Stimulated activated CD8-positive, alpha-beta memory T cell treated with anti-CD3 and anti-CD28 coated beads, Interleukin-7, amount 100 ng/mL, for 24 hours (primary cell): ENCODE data around the gene ADAMTS17.

Experiments
- DNase-seq: peaks from one replicate; pipeline ENCODE4 v3.0.0-alpha.2; 2020; ENCODE audit warnings: low read depth

The ADAMTS17 gene

DNA sequence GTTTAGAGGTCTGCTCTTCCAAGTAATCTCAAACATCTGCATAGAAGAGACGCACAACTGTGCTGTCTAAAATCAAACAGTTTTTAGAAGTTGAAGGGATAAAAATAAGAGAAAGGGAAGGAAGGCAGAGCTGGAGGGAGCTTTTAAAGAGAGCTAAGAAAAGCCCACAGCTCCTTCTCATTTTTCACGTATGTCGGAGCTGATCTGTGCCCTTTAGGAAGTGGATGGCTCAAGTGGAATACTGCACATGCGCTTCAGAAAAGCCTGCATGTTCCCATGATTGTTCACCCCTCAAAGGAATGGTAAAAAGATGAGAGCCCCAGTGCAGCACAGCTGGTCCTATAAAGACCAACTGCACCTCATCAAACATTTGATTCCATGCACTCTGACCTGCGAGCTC, 207.2 kb downstream of the ADAMTS17 start:
- no peak for DNase-seq

DNA sequence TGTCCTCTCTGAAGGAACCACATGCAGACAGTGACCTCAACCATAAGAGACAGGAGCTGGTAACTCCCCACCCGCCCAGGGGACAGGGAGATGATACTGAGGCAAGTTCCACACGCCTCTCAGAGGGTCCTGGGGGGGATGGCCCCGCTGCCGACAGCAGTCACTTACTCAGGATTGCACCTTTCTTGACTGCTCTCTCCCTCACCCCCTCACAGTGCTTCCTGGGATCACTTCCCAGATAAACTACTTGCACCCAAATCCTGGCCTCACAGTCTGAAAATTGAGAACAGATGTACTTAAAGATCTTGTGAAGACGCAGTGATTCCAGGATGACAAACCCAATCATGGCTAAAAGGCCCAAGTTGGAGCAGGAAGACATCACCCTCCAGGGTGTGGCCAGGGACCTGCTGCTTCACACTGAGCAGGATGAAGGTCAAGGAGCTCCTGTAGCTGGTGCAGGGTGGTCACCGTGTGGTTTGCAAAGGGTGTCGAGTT, 207.6 kb downstream of the ADAMTS17 start:
- DNase-seq, result no peak

DNA sequence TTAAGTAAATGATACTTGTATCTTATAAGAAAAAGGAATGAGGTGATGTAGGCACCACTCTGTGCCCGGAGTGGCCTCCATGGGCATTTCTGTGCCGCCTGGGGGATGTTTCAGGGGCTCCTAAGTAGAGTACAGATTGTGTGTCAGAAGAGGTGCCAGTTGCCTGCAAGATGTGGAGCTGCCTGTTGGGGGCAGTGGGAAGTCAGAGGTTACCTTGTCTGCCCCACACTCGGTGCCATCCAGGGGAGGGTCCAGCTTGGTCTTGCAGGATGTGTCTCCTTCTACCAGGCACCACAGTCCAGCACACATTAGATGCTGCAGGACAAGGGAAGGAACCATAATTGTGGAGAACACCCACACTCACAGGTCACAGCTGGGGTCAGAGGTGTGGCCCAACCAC, 208.8 kb downstream of the ADAMTS17 start:
- DNase-seq, result no peak

DNA sequence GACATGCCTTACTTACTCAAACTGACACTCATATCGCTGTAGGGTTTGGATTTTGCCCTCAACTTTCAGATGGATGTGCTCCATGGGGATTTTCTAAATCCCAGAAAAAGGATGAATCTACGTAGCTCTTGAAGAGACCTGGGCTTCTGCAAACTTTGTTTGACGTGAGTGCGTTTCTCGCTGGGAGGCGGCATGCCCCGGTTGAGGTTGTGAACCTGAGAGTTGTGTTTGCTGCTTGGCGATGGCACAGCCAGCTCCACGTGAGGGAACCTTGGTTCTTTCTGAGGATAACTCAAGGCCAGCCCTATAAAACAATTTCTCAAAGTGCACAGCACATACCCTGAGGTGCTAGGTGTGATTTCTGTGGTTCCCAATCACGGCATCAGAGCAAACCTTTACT, 209.5 kb downstream of the ADAMTS17 start:
- no peak for DNase-seq

DNA sequence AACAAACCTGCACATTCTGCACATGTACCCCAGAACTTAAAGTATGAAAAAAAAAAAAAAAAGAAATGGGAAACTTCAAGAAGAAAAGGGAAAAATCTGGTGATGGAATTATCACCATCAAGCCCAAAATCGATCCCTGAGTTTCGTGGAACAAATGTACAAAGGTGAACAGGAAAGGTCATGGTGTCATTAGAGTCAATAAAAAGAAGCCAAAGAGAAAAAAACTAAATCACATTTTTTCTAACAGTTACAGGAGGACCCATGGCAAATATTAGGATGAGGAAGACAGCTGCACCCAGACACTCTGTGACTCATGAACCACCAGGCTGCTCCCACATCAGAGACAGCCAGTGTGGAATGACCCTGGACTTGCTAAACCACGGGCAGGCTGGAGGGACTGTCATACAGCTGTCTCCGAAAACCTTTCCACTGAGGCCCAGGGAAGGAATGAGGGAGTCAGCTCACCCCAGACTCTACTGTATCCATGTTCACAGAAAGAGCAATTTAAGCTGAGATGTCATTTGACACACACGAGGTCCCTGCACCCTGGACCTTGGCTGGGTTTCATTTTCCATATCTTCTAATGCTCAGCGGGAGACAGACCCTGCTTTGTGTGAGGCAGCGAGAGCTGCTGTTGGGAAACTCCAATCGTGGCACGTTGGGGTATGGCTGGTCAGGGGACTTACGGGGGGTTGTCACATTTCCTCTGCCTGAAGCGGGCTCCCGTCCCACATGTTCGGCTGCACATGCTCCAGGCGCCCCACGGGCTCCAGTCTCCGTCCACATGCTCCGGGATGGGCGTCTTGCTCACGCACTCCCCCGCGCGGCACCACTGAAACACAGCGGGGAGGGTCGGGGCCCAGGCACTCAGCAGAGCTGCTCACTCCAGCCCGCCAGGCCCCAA, 210.2 kb downstream of the ADAMTS17 start:
- DNase-seq, result no peak

DNA sequence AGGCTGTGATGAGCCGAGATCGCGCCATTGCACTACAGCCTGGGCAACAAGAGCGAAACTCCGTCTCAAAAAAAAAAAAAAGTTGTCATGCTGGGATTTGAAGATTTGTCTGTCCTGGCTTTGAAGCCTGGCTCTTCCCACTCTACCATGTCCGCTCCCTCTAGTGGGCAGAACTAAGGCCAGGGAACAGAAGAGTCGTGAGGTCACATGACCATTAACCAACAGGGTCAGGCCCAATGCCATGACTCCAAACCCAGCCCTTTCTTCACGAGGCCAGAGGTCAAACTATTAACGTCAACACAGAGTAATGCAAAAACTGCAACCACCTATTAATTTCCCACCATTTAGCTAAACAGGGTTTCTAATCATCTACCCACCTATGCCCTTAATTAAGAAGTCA, 212.1 kb downstream of the ADAMTS17 start:
- DNase-seq, result no peak

DNA sequence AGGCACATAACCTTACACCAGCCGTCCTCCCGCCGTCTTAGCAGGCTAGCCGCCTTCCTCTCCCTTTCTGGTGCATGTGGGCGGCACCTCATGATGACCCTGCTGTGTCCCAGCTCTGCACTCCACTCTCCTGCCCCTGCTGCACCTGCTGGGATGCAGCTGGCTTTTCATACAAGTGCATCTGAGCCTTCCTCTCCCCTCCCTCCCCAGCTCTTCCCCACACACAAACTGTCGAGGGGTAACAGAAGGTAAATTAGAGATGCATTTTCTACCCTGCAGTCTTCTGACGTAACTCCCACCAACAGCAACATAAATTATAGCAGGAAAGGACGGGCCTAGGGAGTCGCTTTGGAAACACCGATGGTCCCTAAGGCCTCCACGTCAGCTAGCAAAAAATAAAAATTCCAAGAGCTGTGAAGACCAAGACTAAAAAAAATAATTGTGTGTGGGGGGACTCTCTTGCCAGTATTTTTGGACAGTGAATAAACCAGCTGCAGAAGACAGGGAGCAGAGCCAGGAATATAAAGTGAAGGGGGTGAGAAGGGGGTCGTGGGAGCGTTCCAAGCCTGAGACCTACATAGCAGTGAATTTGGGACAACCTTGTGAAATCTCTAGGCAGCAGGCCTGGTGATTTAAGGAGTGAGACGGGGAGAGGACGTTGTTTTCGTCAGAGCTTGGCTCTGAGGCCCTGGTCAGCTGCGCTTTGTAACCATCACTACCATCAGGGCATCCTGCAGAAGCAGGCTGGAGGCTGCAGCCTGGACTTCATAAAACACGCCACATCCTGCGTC, 216.2 kb downstream of the ADAMTS17 start:
- no peak for DNase-seq

DNA sequence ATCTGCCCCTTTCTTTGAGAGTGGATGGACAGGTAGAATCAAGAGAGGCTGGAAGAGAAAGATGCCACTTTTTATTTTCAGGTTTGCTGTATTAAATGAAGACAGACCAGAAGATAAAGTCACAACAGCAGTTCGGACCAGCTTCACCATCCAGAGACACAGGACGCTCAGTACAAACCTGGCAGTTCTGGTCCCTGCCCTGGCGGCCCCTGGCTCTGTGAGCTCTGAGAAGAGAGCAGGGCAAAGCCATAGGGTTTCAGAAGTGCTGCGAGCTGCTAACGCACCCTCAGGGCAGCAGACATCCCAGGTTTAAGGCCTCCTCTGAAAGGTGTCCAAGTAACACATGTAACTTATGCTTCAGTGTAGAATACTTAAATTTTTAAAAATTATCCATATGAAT, 216.8 kb downstream of the ADAMTS17 start:
- DNase-seq, result no peak

DNA sequence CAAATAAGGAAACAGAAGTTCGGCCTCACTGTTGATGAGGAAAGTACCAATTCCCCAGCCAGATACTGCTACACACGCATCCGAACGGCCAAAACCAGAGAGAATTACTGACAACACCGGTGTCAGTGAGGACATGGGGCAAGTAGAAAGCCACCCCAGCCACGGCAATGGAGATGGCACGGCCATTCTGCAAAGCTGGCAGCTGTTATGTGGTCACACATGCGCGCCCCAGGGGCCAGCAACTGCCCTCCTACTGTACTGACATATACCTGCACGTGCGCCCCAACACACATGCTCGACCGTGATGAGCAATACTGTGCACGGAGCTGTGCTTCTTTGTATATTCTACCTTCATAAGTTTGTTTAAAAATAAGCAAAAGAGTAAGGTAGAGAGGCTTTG, 217.4 kb downstream of the ADAMTS17 start:
- DNase-seq, result no peak

DNA sequence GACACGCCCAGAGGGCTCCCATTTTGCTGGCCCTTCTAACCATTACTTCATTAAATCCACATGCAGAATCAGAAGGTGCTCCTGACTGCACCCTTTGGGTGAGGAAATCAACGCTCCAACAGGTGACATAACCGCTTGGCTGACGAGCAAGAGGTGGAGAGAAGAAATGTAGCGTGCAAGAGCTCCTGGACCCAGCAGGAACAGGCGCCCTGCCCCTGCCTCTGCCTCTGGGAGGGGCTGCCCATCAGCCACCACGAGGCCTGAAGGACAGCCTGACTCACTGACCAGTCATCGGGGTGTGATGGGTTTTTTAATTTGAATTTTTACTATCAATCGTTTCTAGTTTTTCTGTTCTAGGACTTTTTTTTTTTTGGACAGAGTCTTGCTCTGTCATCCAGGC, 218.2 kb downstream of the ADAMTS17 start:
- no peak for DNase-seq

DNA sequence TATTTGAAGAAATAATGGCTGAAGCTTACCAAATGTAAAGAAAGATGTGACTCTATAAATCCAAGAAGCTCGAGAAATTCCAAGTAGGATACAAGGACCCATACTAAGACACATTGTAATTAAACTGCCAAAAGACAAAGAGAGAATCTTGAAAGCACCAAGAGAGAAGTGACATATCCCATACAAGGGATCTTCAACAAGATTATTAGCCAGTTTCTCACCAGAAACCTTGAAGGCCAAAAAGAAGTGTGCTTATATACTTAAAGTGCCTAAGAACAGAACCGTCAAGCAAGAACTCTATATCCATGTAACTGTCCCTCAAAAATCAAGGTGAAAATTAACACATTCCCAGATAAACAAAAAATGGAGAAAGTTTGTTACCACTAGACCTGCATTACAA, 220.5 kb downstream of the ADAMTS17 start:
- DNase-seq, result no peak

DNA sequence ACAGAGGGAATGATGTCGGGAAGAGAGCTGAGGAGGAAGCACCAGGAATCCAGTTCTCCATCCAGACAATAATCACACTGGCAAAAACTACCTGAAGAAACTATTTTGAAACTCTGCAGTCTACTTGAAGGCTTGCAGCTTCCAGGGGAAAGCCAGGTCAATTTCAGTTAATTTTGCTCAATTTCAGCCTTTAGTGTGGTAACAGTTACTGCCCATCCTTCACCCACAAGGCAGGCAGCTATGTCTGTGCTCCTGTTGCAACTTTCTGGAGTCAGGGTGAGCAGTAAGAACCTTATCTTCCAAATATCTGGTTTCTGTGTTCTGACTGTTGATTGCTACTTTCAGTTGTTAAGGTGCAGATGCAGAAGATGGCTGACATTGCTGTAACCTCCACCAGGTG, 221.7 kb downstream of the ADAMTS17 start:
- no peak for DNase-seq

DNA sequence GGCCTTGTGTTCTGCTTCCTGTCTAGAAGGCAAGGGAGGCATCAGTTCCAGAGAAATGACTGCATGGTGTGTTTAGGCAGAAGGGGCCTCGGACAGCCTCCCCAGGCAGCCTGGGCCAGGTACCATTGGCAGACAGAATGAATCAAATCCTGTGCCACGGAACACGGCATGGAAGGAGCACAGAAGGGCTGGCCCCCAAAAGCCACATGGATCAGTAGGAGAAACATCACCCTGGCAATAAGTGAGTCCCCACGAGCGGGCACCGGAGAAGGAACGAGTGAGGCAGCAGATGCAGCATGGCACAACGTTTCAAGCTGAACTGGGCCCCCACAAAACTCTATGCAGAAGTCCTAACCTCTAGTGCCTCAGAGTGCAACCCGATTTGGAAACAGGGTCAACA, 223.2 kb downstream of the ADAMTS17 start:
- no peak for DNase-seq

DNA sequence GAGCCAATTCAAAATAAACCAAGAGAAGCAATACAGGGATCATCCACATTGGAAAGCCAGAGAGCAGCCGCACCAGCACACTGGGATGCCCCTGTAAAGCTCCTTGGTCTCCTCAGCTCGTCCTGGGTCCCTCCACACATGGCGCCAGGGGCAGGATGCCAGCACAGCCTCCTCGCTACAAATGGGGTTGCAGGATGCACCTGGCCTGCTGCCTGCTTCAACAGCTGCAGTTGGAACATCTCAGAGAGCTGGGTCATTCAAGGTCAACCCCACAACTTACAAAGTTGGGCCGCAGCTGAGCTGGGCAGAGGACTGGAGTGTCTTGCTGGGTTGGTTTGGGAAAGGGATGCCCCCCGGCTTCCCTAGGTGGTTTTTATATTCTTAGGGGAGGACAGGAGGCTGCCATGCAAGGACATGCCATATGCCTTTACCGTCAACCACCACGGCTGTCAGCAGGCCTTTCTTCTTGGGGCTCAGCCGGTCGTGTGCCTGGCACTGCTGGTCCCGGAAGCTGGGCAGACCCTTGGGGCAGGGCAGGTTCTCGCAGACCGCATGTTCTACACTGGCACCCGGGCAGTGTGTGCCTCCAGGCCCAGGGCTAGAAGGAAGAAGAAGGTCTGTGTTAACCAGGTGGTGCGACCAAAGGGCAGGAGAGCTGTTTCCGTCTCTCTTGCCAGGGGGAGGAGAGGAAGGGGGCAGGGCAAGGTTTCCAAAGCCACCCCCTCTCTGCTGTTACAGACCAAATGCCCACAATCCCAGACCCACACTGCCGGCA, 225.2 kb downstream of the ADAMTS17 start:
- DNase-seq, result no peak

DNA sequence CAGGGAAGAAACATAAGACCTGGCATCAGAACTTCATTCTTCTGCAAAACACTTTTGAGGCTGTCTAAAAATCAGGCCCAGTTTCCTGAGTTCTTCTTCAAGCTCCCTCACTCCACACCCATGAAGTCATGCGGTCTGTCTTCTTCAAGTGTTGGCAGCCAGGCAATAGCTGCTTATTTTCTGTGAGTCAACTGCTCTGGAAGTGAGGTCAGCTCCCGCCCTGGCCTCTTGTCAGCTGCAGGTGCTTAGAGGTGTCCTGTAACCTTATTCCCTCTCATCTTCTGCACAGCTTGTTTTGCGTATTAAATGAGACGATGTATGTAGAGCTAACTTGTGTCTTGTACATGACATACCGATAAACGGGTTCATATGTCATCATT, 226.1 kb downstream of the ADAMTS17 start:
- no peak for DNase-seq

DNA sequence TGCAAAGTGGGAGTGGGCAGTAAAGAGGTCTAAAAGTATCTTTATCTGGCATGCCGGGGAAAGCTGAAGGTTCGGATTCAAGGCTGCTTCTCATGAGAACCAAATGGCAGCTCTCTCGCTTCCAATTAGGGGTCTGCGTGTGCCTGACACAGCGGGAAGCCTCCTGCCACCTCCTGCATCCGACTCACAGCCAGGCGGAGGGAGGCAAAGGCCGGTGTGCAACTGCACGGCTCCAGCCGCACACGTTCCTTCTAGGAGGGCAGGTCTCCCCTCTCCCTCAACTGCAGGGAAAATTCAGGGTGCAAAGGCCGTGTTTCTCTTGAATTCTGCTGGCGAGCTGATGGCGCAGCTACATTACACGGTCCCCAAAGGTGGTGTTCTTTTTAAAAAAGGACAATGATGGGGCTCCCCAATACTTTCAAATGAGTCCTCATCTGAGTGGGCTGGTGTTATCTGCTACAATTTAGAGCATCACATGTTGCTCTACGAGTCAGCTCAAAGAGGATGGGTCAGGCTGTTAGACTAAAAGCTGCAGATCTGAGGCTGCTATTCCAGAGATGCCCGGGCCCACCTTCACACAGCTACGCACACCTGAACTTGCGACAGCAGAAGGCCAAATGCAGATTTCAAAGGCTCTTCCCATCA, 226.6 kb downstream of the ADAMTS17 start:
- no peak for DNase-seq

DNA sequence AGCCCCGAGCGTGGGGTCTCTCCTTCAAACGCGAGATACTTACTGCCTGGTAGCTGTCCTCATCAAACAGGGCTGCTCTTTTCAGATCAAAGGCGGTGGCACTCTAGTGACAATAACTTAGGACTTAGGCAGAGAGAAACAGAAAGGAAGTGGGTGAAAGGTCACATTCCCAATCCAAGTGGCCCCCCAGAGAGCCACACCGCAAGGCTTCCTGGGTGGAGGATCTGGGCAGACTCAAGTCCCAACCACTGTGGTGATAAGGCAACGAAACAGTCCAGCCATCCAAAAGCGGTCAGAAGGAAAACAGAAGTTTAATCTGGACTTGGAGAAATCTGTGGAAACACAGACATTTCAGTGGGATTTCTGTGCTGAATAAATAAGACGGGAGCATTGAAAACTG, 227.2 kb downstream of the ADAMTS17 start:
- no peak for DNase-seq

DNA sequence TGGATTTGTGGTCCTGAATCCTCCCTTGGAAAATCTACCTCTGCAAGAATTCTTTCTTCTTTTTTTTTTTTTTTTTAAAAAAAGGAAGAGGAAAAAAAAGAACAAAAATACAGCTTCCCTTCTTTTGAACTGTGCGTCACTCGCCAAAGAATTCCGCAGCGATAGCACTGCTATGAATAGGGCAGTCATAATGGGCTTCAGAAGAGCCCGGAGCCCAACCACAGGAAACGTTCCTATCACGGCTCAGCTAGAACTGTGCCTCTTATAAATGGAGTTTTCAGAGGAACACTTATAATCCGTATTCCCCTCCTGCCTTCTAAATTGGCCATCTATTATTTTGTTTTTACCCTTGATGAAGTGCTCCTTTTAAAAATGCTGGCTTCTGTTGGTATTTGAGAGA, 227.7 kb downstream of the ADAMTS17 start:
- no peak for DNase-seq

DNA sequence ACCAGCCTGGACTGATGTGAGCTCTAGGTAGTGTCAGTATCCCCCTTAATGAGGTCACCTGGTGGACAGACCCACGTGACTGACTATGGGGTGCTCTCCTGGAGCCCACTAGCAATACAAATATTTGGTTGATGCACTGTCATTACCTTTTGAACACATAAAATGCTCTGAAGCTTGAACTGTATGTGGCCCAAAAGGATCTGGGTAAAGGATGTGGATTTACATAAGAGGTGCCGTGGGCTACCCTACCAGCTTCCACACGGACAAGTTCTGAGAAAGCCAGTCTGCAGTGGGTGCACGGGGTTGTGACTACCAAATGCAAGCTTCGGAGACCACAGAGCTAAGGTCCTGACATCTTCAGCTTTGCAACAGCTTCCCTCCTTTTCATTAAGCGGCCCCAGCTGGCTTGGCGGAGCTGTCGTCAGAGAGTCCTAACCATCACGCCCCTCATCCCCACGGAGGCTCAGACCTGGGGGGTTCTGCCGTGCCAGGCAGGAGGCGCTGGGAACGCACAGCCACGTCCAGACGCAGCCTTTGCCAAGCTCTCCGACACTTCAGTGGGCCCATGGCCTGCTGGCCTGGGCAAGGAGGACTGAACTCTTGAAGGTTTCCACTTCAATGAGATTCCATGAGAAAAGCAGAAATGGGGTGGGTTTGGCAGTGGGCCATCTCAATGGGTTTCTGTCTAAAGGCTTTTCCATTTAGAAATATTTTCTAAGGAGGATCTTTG, 228.3 kb downstream of the ADAMTS17 start:
- no peak for DNase-seq

DNA sequence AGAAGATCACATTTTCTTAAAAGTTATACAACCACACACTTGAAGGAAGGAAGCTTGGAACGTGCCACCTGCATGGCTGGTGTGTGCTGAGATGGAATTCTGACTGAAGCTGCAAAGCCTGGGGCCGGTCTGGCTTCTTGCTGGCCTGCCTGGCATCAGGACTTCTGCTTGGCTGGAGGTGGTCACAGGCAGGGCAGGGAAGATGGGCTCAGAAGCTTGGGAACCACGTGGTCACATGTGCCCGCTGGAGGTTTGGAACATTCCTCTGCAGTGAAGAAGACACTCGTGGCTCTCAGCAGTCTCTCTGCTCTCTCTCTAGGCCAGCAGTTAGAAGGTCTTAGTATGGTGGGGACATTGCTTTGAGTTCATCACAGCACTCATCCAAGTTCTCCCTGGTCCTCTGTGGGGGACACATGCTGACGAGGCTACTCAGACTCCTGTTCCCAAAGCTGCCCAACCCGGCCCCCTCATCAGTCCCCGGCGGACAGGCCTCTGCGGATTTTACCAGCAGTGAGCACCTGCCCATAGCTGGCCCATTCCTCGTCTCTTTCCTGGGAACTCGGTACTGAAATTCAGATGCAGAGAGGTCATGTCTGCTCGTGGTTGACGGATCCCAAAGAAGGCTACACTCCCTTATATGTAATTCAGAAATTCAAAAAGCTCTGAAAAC, 229.0 kb downstream of the ADAMTS17 start:
- DNase-seq, result no peak

DNA sequence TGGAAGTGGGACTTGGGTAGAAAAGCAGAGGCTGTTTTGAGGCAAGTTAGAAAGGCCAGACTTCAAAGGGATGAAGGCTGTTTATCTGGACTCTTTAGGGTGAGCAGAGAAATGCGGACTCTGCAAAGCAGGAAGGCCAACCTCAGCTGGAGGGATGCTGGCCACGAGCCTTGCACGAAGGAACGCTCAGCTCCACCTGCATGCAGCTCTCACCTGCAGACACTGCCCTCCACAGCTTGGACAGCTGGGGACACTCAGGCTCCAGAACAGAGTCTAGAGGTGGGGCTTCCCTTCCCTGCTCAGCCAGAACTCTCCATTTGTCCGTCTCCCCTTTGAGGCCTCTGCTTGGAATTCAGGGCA, 229.7 kb downstream of the ADAMTS17 start:
- no peak for DNase-seq
